Endometrial microvascular endothelial cells (primary cell): ENCODE results near the gene RNF7. TPM values are rescaled to one million over a fixed set of nuclear protein-coding genes. Genes with fewer than 3 reads are reported as not detected.
"Not testable (repeated sequence)": the region's sequence is repeated elsewhere in the genome, so short reads cannot be mapped to it uniquely, and the experiment has no call there.

Experiments used
- in situ Hi-C: cut with HindIII; loops from 2 replicates; pipeline ENCODE4 v1.10.0; 2017; ENCODE audit warnings: low sequenced_read_pairs, low pct_unique_long_range_greater_than_20kb; ENCODE audit errors: inconsistent ontology term
- total RNA-seq: library from RNA; depleted of rRNA; stranded (reverse); fragments of >200 nt; gene quantifications from one replicate; pipeline ENCODE4 v1.2.3, GENCODE V29; 2015; ENCODE audit errors: inconsistent ontology term

Gene RNF7
- total RNA-seq, 1 donor from 2014 or later = 195 TPM

DNA sequence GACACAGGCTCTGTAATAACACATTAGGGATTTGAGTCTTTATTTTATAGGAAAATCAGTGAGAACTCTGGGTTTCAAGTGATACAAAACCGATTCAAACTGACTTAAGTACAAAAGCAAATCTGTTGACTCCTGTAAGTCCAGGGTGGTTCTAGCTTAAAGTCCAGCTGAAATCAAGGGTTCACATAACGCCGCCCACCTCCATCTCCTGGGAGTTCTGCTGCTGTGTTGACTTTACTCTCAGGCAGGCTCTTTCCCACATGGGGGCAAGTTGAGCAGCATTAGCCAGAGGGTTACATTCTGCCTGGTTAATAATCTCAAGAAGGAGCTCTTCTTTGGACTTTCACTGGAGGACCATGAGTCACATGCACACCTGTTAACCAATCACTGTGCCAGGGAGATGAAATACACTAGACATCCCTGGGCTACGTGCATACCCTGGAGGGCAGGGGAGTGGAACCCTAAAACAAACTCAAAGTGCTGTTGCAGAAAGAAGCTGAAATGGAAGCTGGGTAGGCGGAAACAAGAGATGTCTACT, 9.7 kb upstream of the RNF7 start:
- in situ Hi-C loops = no loop called here

- in situ Hi-C loops = no loop called here
Observed at GRCh38 chr3:141729240-141729639, 8.9 kb upstream of the RNF7 start.

GRCh38 chr3:141735176-141735575, 2.9 kb upstream of the RNF7 start:
- in situ Hi-C loops = no loop called here

DNA sequence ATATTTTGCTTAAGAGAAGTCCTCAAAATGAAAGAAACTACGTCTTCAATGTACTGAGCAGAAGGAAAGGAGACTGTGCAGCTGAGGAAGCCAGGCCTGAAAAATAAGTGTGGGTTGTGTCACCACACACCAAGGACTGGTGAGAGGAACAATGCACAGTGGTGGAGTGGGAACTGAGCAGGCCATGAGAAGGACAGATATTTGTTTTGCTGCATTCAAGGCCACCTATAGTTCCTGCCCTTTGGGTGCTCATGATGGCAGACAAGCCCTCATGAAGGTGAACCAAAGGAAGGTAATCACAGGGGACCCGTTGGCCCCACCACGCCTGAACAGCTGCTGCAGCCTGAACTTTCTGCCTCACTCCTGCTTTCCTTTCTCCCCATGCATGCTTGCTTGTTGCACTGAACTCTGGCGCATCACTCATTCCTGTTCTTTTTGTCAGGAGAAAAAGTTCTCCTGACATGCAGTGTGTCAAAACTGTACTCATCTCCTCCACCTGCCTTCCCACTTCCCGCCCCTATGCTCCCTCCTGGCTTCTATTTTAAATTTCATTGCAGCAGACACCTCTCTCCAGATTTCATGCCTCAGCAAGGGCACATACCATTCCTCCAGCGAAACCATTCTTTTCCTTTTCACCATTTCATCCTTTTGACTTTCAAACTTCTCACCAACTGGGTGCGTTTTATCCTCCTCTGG, 2.2 kb upstream of the RNF7 start:
- in situ Hi-C loops = no loop called here

DNA sequence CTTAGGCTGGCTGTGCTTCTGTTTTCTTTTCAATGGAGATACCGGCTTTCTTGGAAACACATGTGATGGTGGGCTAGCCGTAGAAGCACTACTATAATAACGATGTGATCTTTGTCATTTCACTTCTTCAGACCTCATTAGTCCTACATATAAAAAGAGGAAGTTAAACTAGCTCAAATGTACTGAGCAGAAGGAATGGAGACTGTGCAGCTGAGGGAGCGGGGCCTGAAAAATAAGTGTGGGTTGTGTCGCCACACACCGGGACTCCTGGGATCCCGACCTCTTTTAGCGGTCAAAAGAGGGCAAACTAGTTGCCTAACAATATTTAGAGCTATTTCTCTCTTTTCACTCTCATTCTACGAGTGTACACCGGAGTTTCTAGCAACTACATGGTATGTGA, 1.0 kb upstream of the RNF7 start:
- in situ Hi-C loops = no loop called here

GRCh38 chr3:141737678-141738021, 448 bp upstream of the RNF7 start:
- in situ Hi-C loops = no loop called here

GRCh38 chr3:141738891-141739363, 829 bp downstream of the RNF7 start:
- in situ Hi-C loops = no loop called here

DNA sequence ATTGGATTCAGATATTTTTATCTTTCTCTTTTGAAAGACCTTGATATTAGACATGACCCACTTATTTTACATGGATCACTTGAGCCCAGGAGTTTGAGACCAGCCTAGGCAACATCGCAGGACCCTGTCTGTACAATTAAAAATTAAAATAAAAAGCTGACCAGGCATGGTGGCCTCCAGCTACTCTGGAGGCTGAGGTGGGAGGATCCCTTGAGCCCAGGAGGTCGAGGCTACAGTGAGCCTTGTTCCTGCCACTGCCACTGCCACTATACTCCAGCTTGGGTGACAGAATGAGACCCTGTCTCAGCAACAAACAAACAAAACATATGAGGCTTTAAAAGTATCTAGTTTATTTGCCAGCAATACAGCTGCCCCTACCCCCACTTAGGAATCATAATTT, 1.6 kb downstream of the RNF7 start:
- in situ Hi-C loops = no loop called here

GRCh38 chr3:141740349-141740748, 2.3 kb downstream of the RNF7 start:
- in situ Hi-C loops = no loop called here

GRCh38 chr3:141743305-141743704, 5.2 kb downstream of the RNF7 start:
- in situ Hi-C loops = no loop called here

DNA sequence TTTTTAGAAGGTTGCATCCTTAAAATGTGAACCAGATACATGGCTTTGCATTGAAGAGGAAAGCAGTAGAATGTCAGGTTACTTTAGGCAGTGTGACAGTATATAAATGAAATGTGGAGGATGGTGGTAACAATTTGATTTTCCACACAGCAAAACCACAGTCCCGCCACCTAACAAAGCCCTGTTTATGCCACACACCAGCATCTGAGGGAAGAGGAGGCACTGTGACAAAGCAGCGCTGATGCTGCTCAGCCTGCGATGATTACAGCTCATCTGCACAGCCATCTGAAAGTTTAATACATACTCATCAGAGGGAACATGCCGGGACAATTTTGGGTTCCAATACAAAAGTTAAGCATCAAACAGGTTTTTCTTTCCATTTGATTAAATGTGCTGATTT, 8.9 kb downstream of the RNF7 start:
- in situ Hi-C loops = no loop called here

DNA sequence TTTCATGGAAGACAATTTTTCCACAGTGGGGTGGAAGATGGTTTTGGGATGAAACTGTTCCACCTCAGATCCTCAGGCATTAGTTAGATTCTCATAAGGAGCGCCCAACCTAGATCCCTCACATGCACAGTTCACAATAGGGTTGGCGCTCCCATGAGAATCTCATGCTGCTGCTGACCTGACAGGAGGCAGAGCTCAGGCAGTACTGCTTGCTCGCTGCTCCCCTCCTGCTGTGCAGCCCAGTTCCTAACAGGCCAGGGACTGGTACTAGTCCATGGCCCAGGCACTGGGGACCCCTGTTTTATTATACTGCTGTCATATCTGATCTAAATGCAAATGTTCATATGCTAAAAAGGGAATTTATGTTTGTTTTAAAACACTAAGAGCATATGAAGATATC, 15.3 kb downstream of the RNF7 start:
- in situ Hi-C loops = no loop called here

DNA sequence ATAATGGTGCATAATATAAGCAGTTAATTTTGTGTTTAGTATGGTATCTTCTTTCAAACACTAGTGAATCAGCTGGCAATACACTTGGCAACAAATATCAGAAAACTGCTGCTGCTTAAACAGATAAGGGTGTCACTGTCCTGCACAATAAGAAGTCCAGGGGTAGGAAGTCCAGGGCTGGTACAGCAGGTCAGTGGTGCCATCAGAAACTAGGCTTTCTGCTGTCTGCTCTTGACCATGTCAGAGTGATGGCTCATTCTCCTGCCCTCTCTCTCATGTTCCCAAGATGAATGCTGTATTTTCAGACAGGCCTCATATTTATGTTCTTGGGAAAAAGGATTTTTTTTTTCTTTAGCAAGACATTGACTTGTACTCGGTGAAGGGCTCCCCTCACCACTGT, 15.9 kb downstream of the RNF7 start:
- in situ Hi-C loops = no loop called here

DNA sequence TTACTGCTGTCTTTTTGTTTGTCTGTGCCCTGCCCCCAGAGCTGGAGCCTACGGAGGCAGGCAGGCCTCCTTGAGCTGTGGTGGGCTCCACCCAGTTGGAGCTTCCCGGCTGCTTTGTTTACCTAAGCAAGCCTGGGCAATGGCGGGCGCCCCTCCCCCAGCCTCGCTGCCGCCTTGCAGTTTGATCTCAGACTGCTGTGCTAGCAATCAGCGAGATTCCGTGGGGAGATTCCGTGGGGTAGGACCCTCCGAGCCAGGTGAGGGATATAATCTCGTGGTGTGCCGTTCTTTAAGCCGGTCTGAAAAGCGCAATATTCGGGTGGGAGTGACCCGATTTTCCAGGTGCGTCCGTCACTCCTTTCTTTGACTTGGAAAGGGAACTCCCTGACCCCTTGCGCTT, 24.5 kb downstream of the RNF7 start:
- in situ Hi-C loops = not testable (repeated sequence)

- in situ Hi-C loops = no loop called here
Observed at GRCh38 chr3:141763088-141763750, 25.1 kb downstream of the RNF7 start, which contains the start of gene GRK7. TSS of gene GRK7 (plus strand) at chr3:141763408. CDS start at chr3:141778285, 14,877 bp downstream.

GRCh38 chr3:141764045-141764444, 25.9 kb downstream of the RNF7 start:
- in situ Hi-C loops = no loop called here

DNA sequence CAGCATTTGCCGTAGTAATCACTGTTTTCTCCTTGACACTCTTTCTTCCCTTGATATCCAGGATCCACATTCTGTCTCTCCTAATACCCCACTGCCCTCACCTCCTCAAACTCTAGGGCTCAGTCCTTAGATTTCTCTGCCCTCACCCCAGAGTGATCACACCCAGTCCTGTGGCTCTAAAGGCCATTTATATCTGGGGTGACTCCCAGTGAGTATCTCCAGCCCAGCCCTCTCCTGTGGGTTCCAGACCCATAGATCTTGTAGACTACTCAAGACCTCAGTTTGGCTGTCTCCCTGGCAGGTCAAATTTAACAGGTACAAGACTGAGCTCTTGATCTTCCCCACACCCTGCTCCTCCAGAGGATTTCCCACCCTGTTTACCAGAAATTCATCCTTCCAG, 26.4 kb downstream of the RNF7 start:
- in situ Hi-C loops = no loop called here

- in situ Hi-C loops = no loop called here
Observed at GRCh38 chr3:141764986-141765385, 26.9 kb downstream of the RNF7 start.

GRCh38 chr3:141767066-141767465, 29.0 kb downstream of the RNF7 start:
- in situ Hi-C loops = no loop called here

DNA sequence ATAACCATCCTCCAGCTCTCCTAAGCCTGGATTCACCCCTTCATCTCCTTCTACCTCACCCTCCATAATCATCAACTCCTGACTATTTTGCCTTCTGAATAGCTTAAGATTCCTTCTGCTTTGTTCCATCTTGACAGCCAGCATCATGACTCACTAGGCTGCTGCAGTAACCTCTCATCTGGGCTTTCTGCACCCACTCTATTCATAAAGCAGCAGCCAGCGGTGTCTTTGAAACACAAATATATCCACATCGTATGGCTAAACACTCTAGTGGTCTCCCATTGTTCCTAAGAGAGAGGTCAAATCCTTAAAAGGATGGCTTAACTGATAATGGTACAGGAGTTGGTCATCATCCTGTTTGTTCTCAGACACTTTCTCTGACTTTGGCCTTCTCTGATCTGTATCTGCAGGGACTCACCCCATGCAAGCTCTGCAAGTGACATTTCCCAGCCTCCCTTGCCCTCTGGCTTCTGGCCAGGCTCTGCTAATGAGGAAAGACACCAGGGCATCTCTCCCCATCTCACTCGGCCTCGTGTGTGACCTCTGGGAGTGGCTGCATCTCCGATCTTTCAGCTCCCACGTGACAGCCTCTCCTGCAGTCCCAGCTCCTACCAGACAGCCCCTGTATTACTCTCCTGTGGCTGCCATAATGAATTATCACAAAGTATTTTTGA, 31.3 kb downstream of the RNF7 start:
- in situ Hi-C loops = no loop called here
